Measurements from ENCODE around the gene ARHGAP12.
"Not testable (repeated sequence)": the region's sequence is repeated elsewhere in the genome, so short reads cannot be mapped to it uniquely, and the experiment has no call there.

The ARHGAP12 gene

GRCh38 chr10:31792745-31793144 lies 135.9 kb downstream of the ARHGAP12 start:
- Histone ChIP-seq H3K27ac (no peak overlapping the region), H3K4me3 (no peak overlapping the region)

GRCh38 chr10:31789555-31789954 lies 139.1 kb downstream of the ARHGAP12 start:
- Histone ChIP-seq H3K27ac (no peak overlapping the region), H3K4me3 (no peak overlapping the region)

DNA sequence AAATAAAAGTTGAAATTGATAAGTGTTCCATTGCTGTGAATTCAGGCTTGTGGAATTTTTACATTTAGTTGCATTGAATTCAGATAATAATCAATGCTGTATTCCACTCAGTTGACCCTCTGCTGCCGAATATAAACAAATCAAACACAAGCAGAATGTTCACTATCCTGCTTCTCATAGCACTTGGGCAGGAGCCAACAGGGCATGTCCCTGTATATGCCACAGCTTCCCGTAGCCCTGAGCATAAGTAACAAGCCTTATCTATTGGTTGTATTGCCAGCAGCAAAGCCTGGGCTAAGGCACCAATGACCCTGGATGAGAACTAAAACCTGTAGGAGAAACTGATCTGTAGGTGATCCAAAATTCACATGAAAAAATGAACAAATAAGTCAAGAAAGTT lies 145.9 kb downstream of the ARHGAP12 start:
- Histone ChIP-seq H3K4me3 (no peak overlapping the region), H3K27ac (no peak overlapping the region)

DNA sequence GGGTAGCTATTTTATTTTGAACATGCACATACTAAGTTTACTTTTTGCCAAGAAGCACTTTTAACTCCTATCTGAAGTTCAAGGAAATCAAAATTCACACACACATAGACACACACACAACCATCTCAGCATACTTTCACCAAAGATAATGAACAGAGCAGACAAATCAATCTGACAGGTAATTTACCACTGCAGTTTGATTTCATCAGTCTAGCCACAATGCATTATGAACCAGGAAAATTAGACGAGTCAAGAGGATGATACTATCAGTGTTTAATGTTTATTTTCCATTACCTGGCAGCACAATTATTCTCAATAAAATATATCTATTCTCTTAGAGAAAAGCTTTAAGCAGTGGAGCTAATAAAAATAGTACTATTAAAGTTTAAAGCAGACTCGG lies 147.9 kb downstream of the ARHGAP12 start:
- Histone ChIP-seq H3K4me3 (no peak overlapping the region), H3K27ac (no peak overlapping the region)

- Histone ChIP-seq H3K27ac (no peak overlapping the region), H3K4me3 (no peak overlapping the region)
These were observed 150.0 kb downstream of the ARHGAP12 start for GRCh38 chr10:31778627-31779026.

DNA sequence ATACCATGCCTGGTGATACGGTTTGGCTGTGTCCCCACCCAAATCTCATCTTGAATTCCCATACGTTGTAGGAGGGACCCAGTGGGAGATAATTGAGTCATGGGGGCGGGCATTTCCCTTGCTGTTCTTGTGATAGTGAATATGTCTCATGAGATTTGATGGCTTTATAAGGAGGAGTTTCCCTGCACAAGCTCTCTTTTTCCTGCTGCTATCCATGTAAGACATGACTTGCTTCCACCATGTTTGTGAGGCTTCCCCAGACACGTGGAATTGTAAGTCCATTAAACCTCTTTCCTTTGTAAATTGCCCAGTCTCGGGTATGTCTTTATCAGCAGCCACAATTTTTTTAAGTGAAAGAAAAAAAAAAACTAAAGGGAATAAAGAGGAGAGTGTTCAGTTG lies 152.5 kb downstream of the ARHGAP12 start:
- no peak overlapping the region for H3K27ac ChIP-seq
- H3K4me3 ChIP-seq = no peak overlapping the region

DNA sequence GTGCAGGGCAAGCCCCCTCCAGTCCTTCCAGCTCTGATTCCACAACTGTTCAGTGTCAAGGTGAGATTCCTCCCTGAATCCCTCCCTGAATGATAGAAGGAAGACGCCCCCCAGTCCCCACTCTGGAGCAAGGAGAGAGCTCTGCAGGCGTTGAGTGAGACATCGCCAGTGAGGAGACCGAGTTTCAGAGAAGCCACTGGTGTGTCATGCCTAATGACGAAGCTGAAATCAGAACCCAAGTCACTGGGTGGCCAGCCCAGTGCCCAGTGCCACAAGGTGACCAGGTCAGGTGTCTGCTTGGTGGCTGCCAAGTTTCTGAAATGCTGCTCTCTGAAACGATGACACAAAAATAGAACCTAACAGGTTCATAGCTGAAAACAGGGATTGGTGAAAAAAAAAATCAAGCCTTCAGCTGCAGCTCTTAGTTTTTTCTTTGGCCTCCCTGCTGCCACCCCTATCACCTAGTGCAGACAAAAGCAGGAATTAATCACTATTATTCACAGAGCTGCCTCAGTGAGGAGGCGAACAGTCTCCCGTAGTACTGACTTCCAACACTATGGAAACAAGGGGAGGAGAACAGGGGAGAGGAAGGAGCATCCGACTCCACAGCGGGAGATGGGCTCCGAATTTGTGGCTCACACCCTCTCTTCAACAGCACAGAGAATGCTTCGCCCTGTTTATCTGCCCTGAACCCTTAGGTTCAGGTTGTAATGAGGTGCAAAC lies 153.5 kb downstream of the ARHGAP12 start:
- Histone ChIP-seq H3K27ac (no peak overlapping the region), H3K4me3 (no peak overlapping the region)

DNA sequence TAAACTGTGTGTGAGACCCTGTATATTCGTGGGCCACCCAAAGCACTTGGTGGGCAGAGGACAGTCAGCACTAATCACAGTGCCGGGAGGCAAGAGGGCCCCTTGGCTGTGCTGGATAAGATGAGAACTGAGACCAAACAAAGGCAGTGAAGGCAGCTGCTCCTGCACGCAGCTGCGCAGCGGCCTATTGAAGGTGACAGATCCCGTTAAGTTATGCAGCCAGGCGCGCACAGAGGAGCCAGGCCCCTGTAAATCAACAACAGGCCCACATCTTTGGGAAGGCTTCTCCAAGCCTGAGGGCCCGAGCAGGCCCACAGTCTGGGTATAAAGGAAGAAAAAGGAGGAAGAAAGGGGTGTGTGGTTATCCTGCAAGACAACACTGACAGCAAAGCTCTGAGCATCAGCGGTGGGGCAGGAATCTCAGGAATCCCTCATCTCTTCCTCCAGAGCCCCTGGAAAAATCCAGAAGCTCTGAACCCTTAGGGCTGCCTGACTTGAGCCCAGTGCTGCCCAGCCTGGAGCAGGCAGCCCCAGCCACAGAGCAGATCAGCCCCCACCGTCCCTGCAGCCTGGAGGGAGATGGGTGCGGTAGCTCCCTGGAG lies 154.2 kb downstream of the ARHGAP12 start:
- no peak overlapping the region for H3K27ac ChIP-seq

DNA sequence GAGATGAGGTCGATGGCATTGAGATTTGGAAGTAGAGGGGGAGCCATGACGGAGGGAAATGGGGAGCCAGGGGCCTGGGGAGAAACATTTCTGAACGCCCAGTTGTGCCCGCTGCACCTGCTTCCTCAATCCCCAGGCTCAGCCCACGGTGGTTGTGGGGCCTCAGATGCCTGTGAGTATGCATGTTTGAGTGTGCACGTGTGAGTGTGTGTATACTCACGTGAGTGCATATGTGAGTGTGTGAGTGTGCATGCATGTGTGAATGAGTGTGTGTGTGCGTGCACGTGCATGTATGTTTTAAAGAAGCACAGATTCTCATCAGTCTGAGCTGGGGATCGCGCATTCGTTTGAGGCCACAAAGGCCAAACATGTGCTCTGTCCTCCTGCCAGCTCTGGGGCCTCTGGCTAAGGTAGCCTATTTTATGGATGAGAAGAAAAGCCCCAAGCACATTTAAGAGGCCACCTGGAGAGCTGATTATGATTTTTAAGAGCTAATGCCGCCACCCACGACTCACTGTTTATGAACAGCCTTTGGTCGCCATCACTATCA lies 154.8 kb downstream of the ARHGAP12 start:
- Histone ChIP-seq H3K27ac (no peak overlapping the region), H3K4me3 (no peak overlapping the region)

More for the DNA sequence above, 154.2 kb downstream of the ARHGAP12 start:
- no peak overlapping the region for H3K4me3 ChIP-seq

- no peak overlapping the region for H3K4me3 ChIP-seq
- peak overlapping the region in 4 of 21 experiments; percentile 9 to 42 (median 32) for H3K27ac ChIP-seq
These were observed 157.2 kb downstream of the ARHGAP12 start for GRCh38 chr10:31771331-31771831.

DNA sequence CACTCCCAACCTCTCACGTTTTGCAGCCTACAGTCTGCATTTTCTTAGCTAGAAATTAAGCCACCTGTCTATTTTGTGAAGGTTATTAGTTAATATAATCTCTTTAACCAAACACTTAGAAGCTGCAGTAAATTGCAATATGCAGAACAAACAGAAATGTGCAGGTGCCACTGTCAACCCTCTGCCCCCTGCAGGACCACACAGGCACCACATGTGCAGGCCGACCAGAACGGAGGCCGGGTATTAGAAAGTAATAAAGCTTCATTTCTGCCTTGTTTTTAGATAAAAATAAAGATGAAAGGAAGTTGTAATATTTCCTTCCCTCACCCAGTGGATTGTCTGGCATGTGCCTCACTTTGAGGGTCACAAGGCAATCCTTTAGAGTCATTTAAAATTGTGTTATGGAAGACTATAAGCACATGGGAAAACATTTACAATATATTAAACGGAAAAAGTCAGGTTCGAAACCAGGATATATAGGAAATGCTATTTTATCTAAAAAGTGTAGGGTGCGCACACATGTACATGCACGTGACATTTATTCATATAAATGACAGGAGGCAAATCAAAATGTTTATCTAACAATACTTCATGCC lies 158.2 kb downstream of the ARHGAP12 start:
- no peak overlapping the region for H3K4me3 ChIP-seq
- H3K27ac ChIP-seq = peak overlapping the region in 2 of 21 experiments; percentile 9 to 36

DNA sequence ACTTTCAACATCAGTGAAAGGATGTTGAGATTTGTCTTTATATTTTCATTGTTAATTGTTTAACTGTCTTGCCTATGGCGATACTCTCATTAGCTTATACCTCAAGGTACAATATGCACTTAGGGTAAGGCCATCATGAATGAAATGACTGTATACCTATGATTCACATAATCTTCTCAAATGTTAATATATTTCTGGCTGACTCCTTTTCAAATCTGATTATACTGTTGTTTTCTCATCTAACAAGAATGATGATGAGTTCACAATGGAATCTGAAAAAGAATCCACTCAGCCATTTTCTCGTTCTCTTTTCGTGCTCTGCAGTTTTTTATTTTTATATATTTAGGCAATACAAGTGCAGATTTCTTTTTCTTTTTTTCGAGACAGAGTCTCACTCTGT lies 159.1 kb downstream of the ARHGAP12 start:
- Histone ChIP-seq H3K27ac (peak overlapping the region in 2 of 21 experiments; percentile 20 to 23), H3K4me3 (no peak overlapping the region)

GRCh38 chr10:31768935-31769334 lies 159.7 kb downstream of the ARHGAP12 start:
- H3K27ac ChIP-seq = peak overlapping the region in 5 of 21 experiments; percentile 2 to 23 (median 16)
- H3K4me3 ChIP-seq = not testable (repeated sequence)

- Histone ChIP-seq H3K4me3 (no peak overlapping the region), H3K27ac (peak overlapping the region in 1 of 21 experiments; percentile 73)
These were observed 160.2 kb downstream of the ARHGAP12 start for GRCh38 chr10:31768467-31768866.

GRCh38 chr10:31765541-31765940 lies 163.1 kb downstream of the ARHGAP12 start:
- no peak overlapping the region for H3K4me3 ChIP-seq
- peak overlapping the region in 20 of 21 experiments; percentile 3 to 91 (median 70) for H3K27ac ChIP-seq

- H3K27ac ChIP-seq = no peak overlapping the region
- H3K4me3 ChIP-seq = no peak overlapping the region
These were observed 166.3 kb downstream of the ARHGAP12 start for GRCh38 chr10:31762316-31762715.

GRCh38 chr10:31761156-31761555 lies 167.5 kb downstream of the ARHGAP12 start:
- Histone ChIP-seq H3K4me3 (no peak overlapping the region), H3K27ac (peak overlapping the region in 14 of 21 experiments; percentile 74 to 97 (median 84))

- Histone ChIP-seq H3K4me3 (peak overlapping the region in 6 of 7 experiments; percentile 4 to 82 (median 19)), H3K27ac (peak overlapping the region in 20 of 21 experiments; percentile 37 to 97 (median 80))
These were observed 168.0 kb downstream of the ARHGAP12 start for GRCh38 chr10:31760674-31761081.

DNA sequence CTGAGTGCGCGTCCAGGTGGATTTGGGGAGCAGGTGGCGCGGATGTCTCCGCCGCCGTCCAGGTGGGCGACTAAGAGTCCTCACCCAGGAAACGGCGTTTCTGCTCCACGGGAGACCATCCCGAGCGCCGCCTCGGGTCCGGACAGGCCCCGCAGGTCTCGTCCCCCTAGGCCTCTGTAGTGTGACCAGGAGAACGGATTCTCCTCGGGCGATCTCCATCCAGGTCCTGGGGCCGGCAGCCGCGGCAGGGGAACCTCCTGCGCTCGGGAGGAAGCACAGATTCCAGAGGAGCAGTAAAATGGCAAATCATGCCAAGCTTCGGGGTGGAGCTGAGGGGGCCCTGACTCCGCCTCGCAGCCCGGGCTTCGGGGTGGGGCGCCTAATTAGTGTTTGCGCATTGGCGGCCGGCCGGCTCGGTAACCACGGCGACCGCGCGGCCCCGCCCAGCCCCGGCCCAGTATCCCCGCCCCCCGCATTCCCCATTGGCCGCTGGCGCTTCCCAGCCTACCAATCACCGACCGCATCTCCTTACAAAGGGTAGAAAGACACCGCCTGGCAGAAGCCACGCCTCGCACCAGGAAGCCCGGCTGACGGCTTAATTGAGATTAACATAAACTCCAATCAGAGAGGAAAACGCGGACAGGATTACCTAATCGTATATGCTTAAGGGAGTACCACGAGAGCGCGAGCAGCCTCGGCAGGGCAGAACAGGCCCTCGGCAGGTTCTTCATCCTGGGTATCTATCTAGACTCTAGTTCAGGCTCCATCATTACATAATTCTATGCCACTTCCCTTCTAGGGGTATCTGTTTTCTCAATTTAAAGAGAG lies 168.6 kb downstream of the ARHGAP12 start:
- Histone ChIP-seq H3K27ac (peak overlapping the region; percentile 85 to 98 (median 95)), H3K4me3 (peak overlapping the region; percentile 60 to 86 (median 72))

Measured in skin epidermis (tissue), 12 donors.